Measurements from ENCODE around the gene TENT5C.
A peak's percentile ranks its signal among the peaks of the same experiment; 100 is the strongest.

Gene TENT5C

GRCh38 chr1:117638759-117639158 is 32.9 kb downstream of the TENT5C start:
- DNase-seq: no peak

GRCh38 chr1:117639741-117640140 is 33.9 kb downstream of the TENT5C start:
- no peak for DNase-seq

- no peak for DNase-seq
Measured at GRCh38 chr1:117641536-117641935, 35.7 kb downstream of the TENT5C start.

- DNase-seq: no peak
Measured at GRCh38 chr1:117642963-117643362, 37.1 kb downstream of the TENT5C start.

GRCh38 chr1:117643601-117644000 is 37.8 kb downstream of the TENT5C start:
- no peak for DNase-seq

GRCh38 chr1:117644696-117645311 is 39.0 kb downstream of the TENT5C start:
- DNase-seq: peak; percentile 35

GRCh38 chr1:117645343-117645742 is 39.5 kb downstream of the TENT5C start:
- no peak for DNase-seq

- no peak for DNase-seq
Measured at GRCh38 chr1:117646007-117646811, 40.4 kb downstream of the TENT5C start.

- DNase-seq: no peak
Measured at GRCh38 chr1:117646956-117647355, 41.1 kb downstream of the TENT5C start.

GRCh38 chr1:117648015-117648414 is 42.2 kb downstream of the TENT5C start:
- no peak for DNase-seq

- DNase-seq: no peak
Measured at GRCh38 chr1:117650840-117651568, 45.2 kb downstream of the TENT5C start.

- DNase-seq: no peak
Measured at GRCh38 chr1:117651616-117652015, 45.8 kb downstream of the TENT5C start.

GRCh38 chr1:117652421-117652820 is 46.6 kb downstream of the TENT5C start:
- DNase-seq: no peak

GRCh38 chr1:117653195-117653594 is 47.3 kb downstream of the TENT5C start:
- no peak for DNase-seq

- DNase-seq: peak; percentile 29
Measured at GRCh38 chr1:117653732-117654492, 48.1 kb downstream of the TENT5C start.

- peak; percentile 20 for DNase-seq
Measured at GRCh38 chr1:117654493-117655219, 48.8 kb downstream of the TENT5C start.

GRCh38 chr1:117655220-117655577 is 49.4 kb downstream of the TENT5C start:
- no peak for DNase-seq

- peak; percentile 79 for DNase-seq
Measured at GRCh38 chr1:117656202-117656641, 50.4 kb downstream of the TENT5C start.

GRCh38 chr1:117657031-117657430 is 51.2 kb downstream of the TENT5C start:
- DNase-seq: no peak

- no peak for DNase-seq
Measured at GRCh38 chr1:117657949-117658660, 52.3 kb downstream of the TENT5C start.

- DNase-seq: peak; percentile 75
Measured at GRCh38 chr1:117658676-117659075, 52.8 kb downstream of the TENT5C start.
